Lower lobe of right lung (tissue), 2 donors: ENCODE data around the gene GNAO1. TPM values are rescaled to one million over a fixed set of nuclear protein-coding genes. Genes with fewer than 3 reads are reported as not detected.
"Not testable (repeated sequence)": the region's sequence is repeated elsewhere in the genome, so short reads cannot be mapped to it uniquely, and the experiment has no call there.

Source experiments
- ATAC-seq, 2 donors: fragments of 200-7000 bp; cut with Tn5 transposase; one replicate each; pipeline ENCODE4 v1.9.1; 2020 to 2022; ENCODE audit warnings: mild to moderate bottlenecking in 2 of 2, moderate library complexity in 2 of 2
- DNase-seq: peaks from one replicate; pipeline ENCODE4 v3.0.0-alpha.2; 2020
- H3K27ac ChIP-seq: fragments of 200-600 bp; one replicate; pipeline ENCODE4 v1.8.0; 2022
- H3K27me3 ChIP-seq: fragments of 200-600 bp; one replicate; pipeline ENCODE4 v1.8.0; 2022; ENCODE audit warnings: low read depth
- H3K36me3 ChIP-seq: fragments of 200-600 bp; one replicate; pipeline ENCODE4 v1.8.0; 2022; ENCODE audit warnings: mild to moderate bottlenecking
- H3K4me1 ChIP-seq: fragments of 200-600 bp; one replicate; pipeline ENCODE4 v1.8.0; 2022
- H3K4me3 ChIP-seq: fragments of 200-600 bp; one replicate; pipeline ENCODE4 v1.8.0; 2022; ENCODE audit warnings: mild to moderate bottlenecking
- H3K9me3 ChIP-seq: fragments of 200-600 bp; one replicate; pipeline ENCODE4 v1.8.0; 2022
- intact Hi-C: fragments of 100-400 bp; cut with DNase I; formaldehyde crosslinking; loops from one replicate; pipeline ENCODE4 v1.11.0; 2022
- total RNA-seq: library from RNA; stranded (reverse); fragmentation: NEBNext Ultra II Directional; extraction: Animal tissue kit (Norgen Biotek cat#: 25700); gene quantifications from one replicate; pipeline ENCODE4 v1.2.1, GENCODE V29; 2021
- TF ChIP-seq, protein P1 (sequence below): fragments of 200-600 bp; IDR thresholded peaks from one replicate; pipeline ENCODE4 v1.8.0; 2022; ENCODE audit warnings: antibody characterized with exemption, mild to moderate bottlenecking
- donor health status: DM: no; HTN: yes; CAD: no; lungs with severe emphysema.

GNAO1 gene
- total RNA-seq, 1 donor from 2014 or later = 1.8 TPM

DNA sequence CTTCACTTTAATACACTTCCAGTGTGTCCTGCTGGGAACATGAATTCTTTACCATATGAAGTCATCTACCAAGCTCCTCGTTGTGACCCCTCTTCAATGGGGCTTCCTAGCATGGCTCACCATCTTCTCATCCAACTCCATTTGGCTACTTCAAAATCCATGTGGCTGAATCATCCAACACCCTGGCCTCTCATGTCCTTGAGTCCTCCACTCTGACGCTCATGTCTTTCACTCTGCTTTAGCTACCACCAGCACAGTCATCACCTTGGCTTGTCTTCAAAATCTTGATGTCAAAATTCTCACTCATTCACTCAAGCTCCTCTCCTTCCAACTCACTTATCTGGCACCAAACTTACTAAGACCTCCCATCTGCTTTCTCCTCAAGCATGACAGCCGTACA, 198.3 kb downstream of the GNAO1 start:
- TF ChIP-seq, protein P1, sequence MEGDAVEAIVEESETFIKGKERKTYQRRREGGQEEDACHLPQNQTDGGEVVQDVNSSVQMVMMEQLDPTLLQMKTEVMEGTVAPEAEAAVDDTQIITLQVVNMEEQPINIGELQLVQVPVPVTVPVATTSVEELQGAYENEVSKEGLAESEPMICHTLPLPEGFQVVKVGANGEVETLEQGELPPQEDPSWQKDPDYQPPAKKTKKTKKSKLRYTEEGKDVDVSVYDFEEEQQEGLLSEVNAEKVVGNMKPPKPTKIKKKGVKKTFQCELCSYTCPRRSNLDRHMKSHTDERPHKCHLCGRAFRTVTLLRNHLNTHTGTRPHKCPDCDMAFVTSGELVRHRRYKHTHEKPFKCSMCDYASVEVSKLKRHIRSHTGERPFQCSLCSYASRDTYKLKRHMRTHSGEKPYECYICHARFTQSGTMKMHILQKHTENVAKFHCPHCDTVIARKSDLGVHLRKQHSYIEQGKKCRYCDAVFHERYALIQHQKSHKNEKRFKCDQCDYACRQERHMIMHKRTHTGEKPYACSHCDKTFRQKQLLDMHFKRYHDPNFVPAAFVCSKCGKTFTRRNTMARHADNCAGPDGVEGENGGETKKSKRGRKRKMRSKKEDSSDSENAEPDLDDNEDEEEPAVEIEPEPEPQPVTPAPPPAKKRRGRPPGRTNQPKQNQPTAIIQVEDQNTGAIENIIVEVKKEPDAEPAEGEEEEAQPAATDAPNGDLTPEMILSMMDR = no peak
- intact Hi-C loops = no loop called here
- Histone ChIP-seq H3K4me1 (no peaks in the 10 kb centered on the region), H3K36me3 (peaks cover 75% of the 10 kb centered on the region), H3K4me3 (no peak overlapping the region), H3K9me3 (no peaks in the 10 kb centered on the region), H3K27me3 (no peaks in the 10 kb centered on the region), H3K27ac (no peak overlapping the region)
- ATAC-seq (no peak), DNase-seq (no peak)

DNA sequence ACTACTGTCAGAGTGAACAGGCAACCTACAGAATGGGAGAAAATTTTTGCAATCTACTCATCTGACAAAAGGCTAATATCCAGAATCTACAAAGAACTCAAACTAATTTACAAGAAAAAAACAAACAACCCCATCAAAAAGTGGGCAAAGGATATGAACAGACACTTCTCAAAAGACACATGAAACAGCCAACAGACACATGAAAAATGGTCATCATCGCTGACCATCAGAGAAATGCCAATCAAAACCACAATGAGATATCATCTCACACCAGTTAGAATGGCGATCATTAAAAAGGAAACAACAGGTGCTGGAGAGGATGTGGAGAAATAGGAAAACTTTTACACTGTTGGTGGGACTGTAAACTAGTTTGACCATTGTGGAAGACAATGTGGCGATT, 205.4 kb downstream of the GNAO1 start:
- H3K9me3 ChIP-seq, H3K4me3 ChIP-seq, H3K27ac ChIP-seq, ATAC-seq, intact Hi-C loops, DNase-seq, H3K27me3 ChIP-seq, H3K4me1 ChIP-seq: not testable (repeated sequence)
- peaks cover 41% of the 10 kb centered on the region for H3K36me3 ChIP-seq

DNA sequence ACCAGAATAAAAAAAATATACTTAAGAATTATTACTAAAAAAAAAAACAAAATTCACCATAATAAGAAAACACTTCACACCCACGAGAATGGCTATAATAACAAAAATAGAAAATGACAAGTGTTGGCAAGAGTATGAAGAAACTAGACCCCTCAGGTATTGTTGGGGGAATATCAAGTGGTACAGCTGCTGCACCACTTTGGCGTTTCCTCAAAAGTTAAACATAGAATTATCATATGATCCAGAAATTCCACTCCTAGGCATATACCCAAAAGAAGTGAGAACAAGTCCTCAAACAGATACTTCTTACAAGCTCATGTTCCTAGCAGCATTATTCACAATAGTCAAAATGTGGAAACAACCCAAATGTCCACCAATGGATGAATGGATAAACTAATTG, 207.8 kb downstream of the GNAO1 start:
- TF ChIP-seq, protein P1 = no peak
- Histone ChIP-seq H3K4me3 (no peak overlapping the region), H3K36me3 (peaks cover 59% of the 10 kb centered on the region), H3K27me3 (no peaks in the 10 kb centered on the region), H3K4me1 (peaks cover 8% of the 10 kb centered on the region), H3K27ac (no peak overlapping the region), H3K9me3 (no peaks in the 10 kb centered on the region)
- intact Hi-C loops = no loop called here
- DNase-seq (no peak), ATAC-seq (no peak)

DNA sequence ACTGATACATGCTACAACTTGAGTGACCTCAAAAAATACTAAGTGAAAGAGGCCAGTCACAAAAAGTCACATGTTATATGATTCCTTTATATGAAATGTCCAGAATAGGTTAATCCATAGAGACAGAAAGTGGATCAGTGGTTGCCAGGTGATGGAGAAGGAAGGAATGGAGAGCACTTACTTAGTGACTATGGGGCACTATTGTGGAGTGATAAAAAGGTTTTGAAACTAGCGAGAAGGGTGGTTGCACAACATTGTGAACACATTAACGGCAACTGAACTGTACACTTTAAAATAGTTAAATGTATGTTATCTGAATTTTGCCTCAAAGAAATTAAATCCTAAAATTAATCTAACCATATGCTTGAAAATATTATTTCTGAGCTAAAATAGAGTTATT, 208.2 kb downstream of the GNAO1 start:
- DNase-seq (no peak), ATAC-seq (peak; percentile 64 to 80)
- Histone ChIP-seq H3K4me1 (peaks cover 8% of the 10 kb centered on the region), H3K27me3 (no peaks in the 10 kb centered on the region), H3K27ac (no peak overlapping the region), H3K9me3 (no peaks in the 10 kb centered on the region), H3K36me3 (peaks cover 64% of the 10 kb centered on the region), H3K4me3 (no peak overlapping the region)
- intact Hi-C loops = no loop called here
- TF ChIP-seq, protein P1 = no peak

DNA sequence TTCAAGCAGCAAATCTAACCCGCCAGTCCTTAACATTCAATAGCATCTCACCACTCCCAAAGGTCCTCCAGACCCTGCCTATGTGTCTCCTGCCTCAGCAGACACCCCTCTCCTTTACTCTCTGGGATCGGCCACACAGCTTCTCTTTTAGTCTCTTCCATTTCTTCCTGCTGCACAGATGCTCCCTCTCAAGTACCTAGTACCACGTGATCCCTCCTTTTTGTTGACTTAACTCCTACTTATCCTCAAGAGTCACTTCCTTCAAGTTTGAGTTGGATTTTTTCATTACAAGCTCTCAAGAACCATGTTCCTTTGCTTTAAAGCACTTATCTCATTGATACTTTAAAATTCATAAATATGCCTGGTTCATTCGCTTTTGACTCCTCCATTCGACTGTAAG, 209.2 kb downstream of the GNAO1 start:
- intact Hi-C loops = no loop called here
- no peak overlapping the region for H3K27ac ChIP-seq
- H3K27me3 ChIP-seq = no peaks in the 10 kb centered on the region
- peaks cover 73% of the 10 kb centered on the region for H3K36me3 ChIP-seq
- no peak for DNase-seq
- H3K9me3 ChIP-seq = no peaks in the 10 kb centered on the region
- peaks cover 8% of the 10 kb centered on the region for H3K4me1 ChIP-seq
- TF ChIP-seq, protein P1 = no peak
- peak; percentile 72 to 93 for ATAC-seq
- no peak overlapping the region for H3K4me3 ChIP-seq

DNA sequence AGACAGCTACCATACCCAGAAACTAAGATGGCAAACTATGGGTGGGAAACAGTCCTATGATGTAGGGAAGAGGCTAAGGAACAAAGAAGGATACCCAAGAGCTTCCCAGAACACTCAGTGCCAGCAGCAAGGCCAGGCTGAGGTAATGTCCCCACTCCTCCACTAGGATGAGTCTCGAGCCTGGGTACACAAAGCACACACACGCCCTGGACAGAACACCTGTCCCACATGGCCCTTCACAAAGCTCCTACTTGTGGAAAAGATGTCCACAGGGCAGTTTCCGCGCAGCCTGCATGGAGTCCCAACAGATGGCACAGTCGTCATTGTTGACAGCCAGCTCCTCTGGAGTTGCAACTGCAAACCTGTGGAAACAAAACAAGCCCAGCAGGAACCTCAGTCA, 210.2 kb downstream of the GNAO1 start:
- TF ChIP-seq, protein P1 = peak; percentile 16
- no peak overlapping the region for H3K27ac ChIP-seq
- DNase-seq (no peak), ATAC-seq (peak; percentile 53 to 57)
- H3K27me3 ChIP-seq = no peaks in the 10 kb centered on the region
- peaks cover 75% of the 10 kb centered on the region for H3K36me3 ChIP-seq
- H3K4me3 ChIP-seq = no peak overlapping the region
- intact Hi-C loops = no loop called here
- peaks cover 8% of the 10 kb centered on the region for H3K4me1 ChIP-seq
- no peaks in the 10 kb centered on the region for H3K9me3 ChIP-seq
